Measurements from ENCODE around the gene PTBP1. TPM values are rescaled to one million over a fixed set of nuclear protein-coding genes. Genes with fewer than 3 reads are reported as not detected.
"Not testable (repeated sequence)": the region's sequence is repeated elsewhere in the genome, so short reads cannot be mapped to it uniquely, and the experiment has no call there.

PTBP1 gene
- total RNA-seq, 3 donors from 2014 or later (not counting 1 experiment from before 2014, with no cell fraction given), result 302 to 350 (median 345) TPM

GRCh38 chr19:845707-846521 lies 48.7 kb downstream of the PTBP1 start:
- Mint-ChIP-seq H3K9me3 (no peaks in the 10 kb centered on the region), H3K4me1 (no peaks in the 10 kb centered on the region), H3K27ac (no peak overlapping the region), H3K4me3 (no peak overlapping the region), H3K36me3 (no peaks in the 10 kb centered on the region), H3K27me3 (ENCODE audit: low read depth in 2 of 2) (peaks cover 6 to 23% of the 10 kb centered on the region in 2 donors)
- Histone ChIP-seq H3K36me3 (ENCODE audit: control insufficient read depth, insufficient read depth, low read length) (no peaks in the 10 kb centered on the region), H3K4me1 (ENCODE audit: control insufficient read depth, insufficient read depth, low read length) (peaks cover 9% of the 10 kb centered on the region), H3K9me3 (ENCODE audit: control insufficient read depth, insufficient read depth, low read length) (no peaks in the 10 kb centered on the region), H3K27me3 (ENCODE audit: control insufficient read depth, insufficient read depth, low read length) (peaks cover 24% of the 10 kb centered on the region), H3K27ac (ENCODE audit: low read length) (no peak overlapping the region), H3K4me3 (ENCODE audit: low read length) (no peak overlapping the region)
- DNase-seq, result no peak
- no peak for ATAC-seq
- intact Hi-C loops (cut with micrococcal nuclease), result no loop called here
- WGBS (ENCODE audit: insufficient coverage), result 74% methylated on average over 37 of the region's 37 CpGs
- no peak for TF ChIP-seq CTCF (IDR thresholded peaks at IDR 0.05)

- Mint-ChIP-seq H3K4me1 (no peaks in the 10 kb centered on the region), H3K36me3 (no peaks in the 10 kb centered on the region), H3K27me3 (ENCODE audit: low read depth in 2 of 2) (peaks cover 6 to 19% of the 10 kb centered on the region in 2 donors), H3K9me3 (no peaks in the 10 kb centered on the region), H3K4me3 (no peak overlapping the region), H3K27ac (no peak overlapping the region)
- TF ChIP-seq CTCF (IDR thresholded peaks at IDR 0.05), result no peak
- Histone ChIP-seq H3K36me3 (ENCODE audit: control insufficient read depth, insufficient read depth, low read length) (no peaks in the 10 kb centered on the region), H3K27me3 (ENCODE audit: control insufficient read depth, insufficient read depth, low read length) (peaks cover 17% of the 10 kb centered on the region), H3K4me1 (ENCODE audit: control insufficient read depth, insufficient read depth, low read length) (peaks cover 5% of the 10 kb centered on the region), H3K9me3 (ENCODE audit: control insufficient read depth, insufficient read depth, low read length) (no peaks in the 10 kb centered on the region), H3K4me3 (ENCODE audit: low read length) (no peak overlapping the region), H3K27ac (ENCODE audit: low read length) (no peak overlapping the region)
- ATAC-seq (no peak), DNase-seq (no peak)
- intact Hi-C loops (cut with micrococcal nuclease), result no loop called here
- WGBS (ENCODE audit: insufficient coverage), result 49% methylated on average over 12 of the region's 12 CpGs
These were observed 51.2 kb downstream of the PTBP1 start for GRCh38 chr19:848386-848921.

- H3K9me3 Mint-ChIP-seq; H3K9me3 ChIP-seq (ENCODE audit: control insufficient read depth, insufficient read depth, low read length); intact Hi-C loops (cut with micrococcal nuclease); DNase-seq; H3K4me1 Mint-ChIP-seq; H3K27ac ChIP-seq (ENCODE audit: low read length); H3K4me1 ChIP-seq (ENCODE audit: control insufficient read depth, insufficient read depth, low read length); H3K36me3 Mint-ChIP-seq; H3K4me3 Mint-ChIP-seq; H3K4me3 ChIP-seq (ENCODE audit: low read length); H3K36me3 ChIP-seq (ENCODE audit: control insufficient read depth, insufficient read depth, low read length); ATAC-seq; H3K27ac Mint-ChIP-seq: not testable (repeated sequence)
- WGBS (ENCODE audit: insufficient coverage), result 84% methylated on average over 8 of the region's 8 CpGs
- H3K27me3 Mint-ChIP-seq (ENCODE audit: low read depth in 2 of 2), result peaks cover 6 to 19% of the 10 kb centered on the region in 2 donors
- H3K27me3 ChIP-seq (ENCODE audit: control insufficient read depth, insufficient read depth, low read length), result peaks cover 14% of the 10 kb centered on the region
These were observed 51.9 kb downstream of the PTBP1 start for GRCh38 chr19:849195-849594.

- Mint-ChIP-seq H3K36me3 (no peaks in the 10 kb centered on the region), H3K27ac (no peak overlapping the region), H3K27me3 (ENCODE audit: low read depth in 2 of 2) (peaks cover 6 to 14% of the 10 kb centered on the region in 2 donors), H3K9me3 (no peaks in the 10 kb centered on the region), H3K4me3 (no peak overlapping the region), H3K4me1 (no peaks in the 10 kb centered on the region)
- intact Hi-C loops (cut with micrococcal nuclease), result no loop called here
- 30% methylated on average over 27 of the region's 28 CpGs for WGBS (ENCODE audit: insufficient coverage)
- no peak for ATAC-seq
- H3K9me3 ChIP-seq (ENCODE audit: control insufficient read depth, insufficient read depth, low read length), result no peaks in the 10 kb centered on the region
- no peak for DNase-seq
- TF ChIP-seq CTCF (IDR thresholded peaks at IDR 0.05), result no peak
- no peaks in the 10 kb centered on the region for H3K4me1 ChIP-seq (ENCODE audit: control insufficient read depth, insufficient read depth, low read length)
- H3K4me3 ChIP-seq (ENCODE audit: low read length), result no peak overlapping the region
- H3K27ac ChIP-seq (ENCODE audit: low read length), result no peak overlapping the region
- H3K27me3 ChIP-seq (ENCODE audit: control insufficient read depth, insufficient read depth, low read length), result peaks cover 10% of the 10 kb centered on the region
- no peaks in the 10 kb centered on the region for H3K36me3 ChIP-seq (ENCODE audit: control insufficient read depth, insufficient read depth, low read length)
These were observed 53.1 kb downstream of the PTBP1 start for GRCh38 chr19:850221-850978.
